HG03039 (cell line): ENCODE data around the gene PDE4C.

Experiments
- ATAC-seq: cut with Tn5 transposase; IDR thresholded peaks from one replicate; pipeline ENCODE4 v1.9.1; 2021; ENCODE audit warnings: mild to moderate bottlenecking, moderate library complexity; ENCODE audit not compliant: unreplicated experiment

Gene PDE4C

GRCh38 chr19:18225702-18226468, at the start of gene PDE4C:
PDE4C (minus strand) TSS chr19:18226438; CDS start chr19:18226415, 23 bp downstream.
- ATAC-seq: no peak

GRCh38 chr19:18274781-18275356, 48.6 kb upstream of the PDE4C start:
- ATAC-seq: no peak

- ATAC-seq: no peak
Observed at GRCh38 chr19:18274219-18274780, 48.1 kb upstream of the PDE4C start, which contains the start of gene IQCN. IQCN (minus strand) TSS chr19:18274452; CDS start chr19:18269478, 4,974 bp downstream.

GRCh38 chr19:18273561-18274218, 47.5 kb upstream of the PDE4C start:
- no peak for ATAC-seq

GRCh38 chr19:18271433-18271841, 45.2 kb upstream of the PDE4C start:
- no peak for ATAC-seq

- ATAC-seq: no peak
Observed at GRCh38 chr19:18270326-18270725, 44.1 kb upstream of the PDE4C start.

GRCh38 chr19:18269070-18269723, 43.0 kb upstream of the PDE4C start:
- no peak for ATAC-seq

- no peak for ATAC-seq
Observed at GRCh38 chr19:18266771-18267686, 40.8 kb upstream of the PDE4C start.

GRCh38 chr19:18265582-18265981, 39.3 kb upstream of the PDE4C start:
- no peak for ATAC-seq

GRCh38 chr19:18264971-18265540, 38.8 kb upstream of the PDE4C start:
- ATAC-seq: no peak

- no peak for ATAC-seq
Observed at GRCh38 chr19:18264137-18264854, 38.1 kb upstream of the PDE4C start.

- ATAC-seq: no peak
Observed at GRCh38 chr19:18263324-18264136, 37.3 kb upstream of the PDE4C start.

- ATAC-seq: no peak
Observed at GRCh38 chr19:18262917-18263316, 36.7 kb upstream of the PDE4C start.

- ATAC-seq: no peak
Observed at GRCh38 chr19:18262144-18262543, 35.9 kb upstream of the PDE4C start.

GRCh38 chr19:18261474-18261873, 35.2 kb upstream of the PDE4C start:
- ATAC-seq: no peak

GRCh38 chr19:18259893-18260292, 33.7 kb upstream of the PDE4C start:
- ATAC-seq: no peak

- ATAC-seq: no peak
Observed at GRCh38 chr19:18257503-18258470, 31.5 kb upstream of the PDE4C start.
